Activated naive CD8-positive, alpha-beta T cell treated with anti-CD3 and anti-CD28 coated beads, Interleukin-2, amount 50 U/mL, for 16 hours (primary cell): ENCODE measurements around the gene RECQL5.
A peak's percentile ranks its signal among the peaks of the same experiment; 100 is the strongest.
"Not testable (repeated sequence)": the region's sequence is repeated elsewhere in the genome, so short reads cannot be mapped to it uniquely, and the experiment has no call there.

Source experiments
- DNase-seq: peaks from one replicate; pipeline ENCODE4 v3.0.0-alpha.2; 2020; ENCODE audit warnings: low read depth, low spot score

RECQL5 gene

GRCh38 chr17:75592348-75593020 is 74.5 kb downstream of the RECQL5 start:
- DNase-seq = no peak

- DNase-seq = no peak
Observed at GRCh38 chr17:75591722-75592302, 75.1 kb downstream of the RECQL5 start.

GRCh38 chr17:75590849-75591721 is 75.9 kb downstream of the RECQL5 start:
- DNase-seq = no peak

- DNase-seq = no peak
Observed at GRCh38 chr17:75590314-75590761, 76.6 kb downstream of the RECQL5 start.

GRCh38 chr17:75589919-75590303 is 77.0 kb downstream of the RECQL5 start:
- no peak for DNase-seq

- peak; percentile 97 for DNase-seq
Observed at GRCh38 chr17:75589012-75589918, 77.7 kb downstream of the RECQL5 start.

GRCh38 chr17:75588596-75589011 is 78.3 kb downstream of the RECQL5 start:
- no peak for DNase-seq

- peak; percentile 51 for DNase-seq
Observed at GRCh38 chr17:75587675-75588595, 79.0 kb downstream of the RECQL5 start, which contains the start of gene MYO15B. MYO15B (plus strand) TSS chr17:75587800; CDS start chr17:75588058, 258 bp downstream.

GRCh38 chr17:75584849-75585175 is 82.1 kb downstream of the RECQL5 start:
- DNase-seq = no peak

GRCh38 chr17:75583197-75583596 is 83.8 kb downstream of the RECQL5 start:
- not testable (repeated sequence) for DNase-seq

- peak; percentile 16 for DNase-seq
Observed at GRCh38 chr17:75581121-75581725, 85.7 kb downstream of the RECQL5 start.
